ENCODE results near the gene DCC. TPM values are rescaled to one million over a fixed set of nuclear protein-coding genes. Genes with fewer than 3 reads are reported as not detected.
"Not testable (repeated sequence)": the region's sequence is repeated elsewhere in the genome, so short reads cannot be mapped to it uniquely, and the experiment has no call there.

Gene DCC
- total and polyA plus RNA-seq, 4 experiments from 2014 or later: not detected

- H3K9me3 Mint-ChIP-seq: peaks cover 0 to 6% (median 2%) of the 10 kb centered on the region in 8 donors
- Histone ChIP-seq H3K9me3 (ENCODE audit: control insufficient read depth in 1 of 2, low read length in 2 of 2) (no peaks in the 10 kb centered on the region), H3K36me3 (ENCODE audit: insufficient read depth, low read length) (no peaks in the 10 kb centered on the region), H3K4me3 (ENCODE audit: low read length in 2 of 2) (no peak overlapping the region), H3K27me3 (ENCODE audit: insufficient read depth, low read length) (no peaks in the 10 kb centered on the region), H3K4me1 (ENCODE audit: insufficient read depth, low read length) (no peaks in the 10 kb centered on the region), H3K27ac (ENCODE audit: low read depth, low read length) (no peak overlapping the region)
- DNase-seq: no peak
- no peak overlapping the region for H3K27ac Mint-ChIP-seq
- intact Hi-C loops (cut with micrococcal nuclease): no loop called here
- ChIA-PET CTCF (ENCODE audit: partially characterized antibody) (no interaction called here), POLR2A (ENCODE audit: partially characterized antibody) (no interaction called here)
- no peaks in the 10 kb centered on the region for H3K27me3 Mint-ChIP-seq
- H3K4me3 Mint-ChIP-seq: no peak overlapping the region
- no peaks in the 10 kb centered on the region for H3K4me1 Mint-ChIP-seq
- H3K36me3 Mint-ChIP-seq: no peaks in the 10 kb centered on the region
Observed at GRCh38 chr18:52348209-52348608, 8.2 kb downstream of the DCC start.

- H3K4me3 Mint-ChIP-seq: no peak overlapping the region
- DNase-seq: no peak
- no peaks in the 10 kb centered on the region for H3K27me3 Mint-ChIP-seq
- no peak overlapping the region for H3K27ac Mint-ChIP-seq
- peaks cover 0 to 6% (median 3%) of the 10 kb centered on the region in 8 donors for H3K9me3 Mint-ChIP-seq
- no peaks in the 10 kb centered on the region for H3K36me3 ChIP-seq (ENCODE audit: insufficient read depth, low read length)
- intact Hi-C loops (cut with micrococcal nuclease): no loop called here
- no peaks in the 10 kb centered on the region for H3K9me3 ChIP-seq (ENCODE audit: control insufficient read depth in 1 of 2, low read length in 2 of 2)
- H3K27ac ChIP-seq (ENCODE audit: low read depth, low read length): no peak overlapping the region
- H3K27me3 ChIP-seq (ENCODE audit: insufficient read depth, low read length): no peaks in the 10 kb centered on the region
- ChIA-PET POLR2A (ENCODE audit: partially characterized antibody) (no interaction called here), CTCF (ENCODE audit: partially characterized antibody) (no interaction called here)
- no peaks in the 10 kb centered on the region for H3K4me1 ChIP-seq (ENCODE audit: insufficient read depth, low read length)
- no peaks in the 10 kb centered on the region for H3K4me1 Mint-ChIP-seq
- H3K4me3 ChIP-seq (ENCODE audit: low read length in 2 of 2): no peak overlapping the region
- no peaks in the 10 kb centered on the region for H3K36me3 Mint-ChIP-seq
Observed at GRCh38 chr18:52349498-52349897, 9.5 kb downstream of the DCC start.

- Mint-ChIP-seq H3K4me1 (no peaks in the 10 kb centered on the region), H3K9me3 (peaks cover 0 to 6% (median 3%) of the 10 kb centered on the region in 8 donors), H3K4me3 (no peak overlapping the region), H3K27me3 (peaks cover 0 to 1% of the 10 kb centered on the region in 2 donors), H3K27ac (no peak overlapping the region), H3K36me3 (no peaks in the 10 kb centered on the region)
- ChIA-PET CTCF (ENCODE audit: partially characterized antibody) (no interaction called here), POLR2A (ENCODE audit: partially characterized antibody) (no interaction called here)
- Histone ChIP-seq H3K36me3 (ENCODE audit: insufficient read depth, low read length) (no peaks in the 10 kb centered on the region), H3K27me3 (ENCODE audit: insufficient read depth, low read length) (no peaks in the 10 kb centered on the region), H3K4me3 (ENCODE audit: low read length in 2 of 2) (no peak overlapping the region), H3K27ac (ENCODE audit: low read depth, low read length) (no peak overlapping the region), H3K4me1 (ENCODE audit: insufficient read depth, low read length) (no peaks in the 10 kb centered on the region), H3K9me3 (ENCODE audit: control insufficient read depth in 1 of 2, low read length in 2 of 2) (no peaks in the 10 kb centered on the region)
- no peak for DNase-seq
- intact Hi-C loops (cut with micrococcal nuclease): no loop called here
Observed at GRCh38 chr18:52352920-52353319, 12.9 kb downstream of the DCC start.

GRCh38 chr18:52353589-52353988 lies 13.6 kb downstream of the DCC start:
- Mint-ChIP-seq H3K4me1 (no peaks in the 10 kb centered on the region), H3K4me3 (no peak overlapping the region), H3K36me3 (no peaks in the 10 kb centered on the region), H3K9me3 (peaks cover 0 to 6% (median 4%) of the 10 kb centered on the region in 8 donors), H3K27me3 (peaks cover 0 to 1% of the 10 kb centered on the region in 2 donors), H3K27ac (no peak overlapping the region)
- Histone ChIP-seq H3K36me3 (ENCODE audit: insufficient read depth, low read length) (no peaks in the 10 kb centered on the region), H3K9me3 (ENCODE audit: control insufficient read depth in 1 of 2, low read length in 2 of 2) (no peaks in the 10 kb centered on the region), H3K27me3 (ENCODE audit: insufficient read depth, low read length) (no peaks in the 10 kb centered on the region), H3K4me1 (ENCODE audit: insufficient read depth, low read length) (no peaks in the 10 kb centered on the region), H3K4me3 (ENCODE audit: low read length in 2 of 2) (no peak overlapping the region), H3K27ac (ENCODE audit: low read depth, low read length) (no peak overlapping the region)
- intact Hi-C loops (cut with micrococcal nuclease): no loop called here
- POLR2A ChIA-PET (ENCODE audit: partially characterized antibody): no interaction called here
- CTCF ChIA-PET (ENCODE audit: partially characterized antibody): no interaction called here
- no peak for DNase-seq

GRCh38 chr18:52363861-52364260 lies 23.9 kb downstream of the DCC start:
- no peaks in the 10 kb centered on the region for H3K36me3 Mint-ChIP-seq
- POLR2A ChIA-PET (ENCODE audit: partially characterized antibody): no interaction called here
- no peak overlapping the region for H3K27ac ChIP-seq (ENCODE audit: low read depth, low read length)
- H3K9me3 Mint-ChIP-seq: peaks cover 0 to 11% (median under 1%) of the 10 kb centered on the region in 8 donors
- no peaks in the 10 kb centered on the region for H3K4me1 ChIP-seq (ENCODE audit: insufficient read depth, low read length)
- H3K27me3 ChIP-seq (ENCODE audit: insufficient read depth, low read length): no peaks in the 10 kb centered on the region
- intact Hi-C loops (cut with micrococcal nuclease): no loop called here
- CTCF ChIA-PET (ENCODE audit: partially characterized antibody): no interaction called here
- DNase-seq: no peak
- no peak overlapping the region for H3K27ac Mint-ChIP-seq
- H3K36me3 ChIP-seq (ENCODE audit: insufficient read depth, low read length): no peaks in the 10 kb centered on the region
- no peak overlapping the region for H3K4me3 ChIP-seq (ENCODE audit: low read length in 2 of 2)
- H3K4me3 Mint-ChIP-seq: no peak overlapping the region
- no peaks in the 10 kb centered on the region for H3K9me3 ChIP-seq (ENCODE audit: control insufficient read depth in 1 of 2, low read length in 2 of 2)
- H3K4me1 Mint-ChIP-seq: no peaks in the 10 kb centered on the region
- H3K27me3 Mint-ChIP-seq: no peaks in the 10 kb centered on the region

- H3K9me3 Mint-ChIP-seq: peaks cover 0 to 11% (median under 1%) of the 10 kb centered on the region in 8 donors
- POLR2A ChIA-PET (ENCODE audit: partially characterized antibody); H3K4me3 ChIP-seq (ENCODE audit: low read length in 2 of 2): not testable (repeated sequence)
Observed at GRCh38 chr18:52366851-52367250, 26.9 kb downstream of the DCC start.

GRCh38 chr18:52367953-52368742 lies 28.2 kb downstream of the DCC start:
- Mint-ChIP-seq H3K27me3 (no peaks in the 10 kb centered on the region), H3K36me3 (no peaks in the 10 kb centered on the region)

More at GRCh38 chr18:52366851-52367250, 26.9 kb downstream of the DCC start:
- H3K27ac Mint-ChIP-seq; H3K4me1 Mint-ChIP-seq; CTCF ChIA-PET (ENCODE audit: partially characterized antibody); H3K27ac ChIP-seq (ENCODE audit: low read depth, low read length); DNase-seq; H3K36me3 Mint-ChIP-seq; H3K27me3 ChIP-seq (ENCODE audit: insufficient read depth, low read length); H3K27me3 Mint-ChIP-seq; intact Hi-C loops (cut with micrococcal nuclease); H3K9me3 ChIP-seq (ENCODE audit: control insufficient read depth in 1 of 2, low read length in 2 of 2); H3K4me3 Mint-ChIP-seq; H3K36me3 ChIP-seq (ENCODE audit: insufficient read depth, low read length); H3K4me1 ChIP-seq (ENCODE audit: insufficient read depth, low read length): not testable (repeated sequence)

More at GRCh38 chr18:52367953-52368742, 28.2 kb downstream of the DCC start:
- ChIA-PET POLR2A (ENCODE audit: partially characterized antibody) (no interaction called here), CTCF (ENCODE audit: partially characterized antibody) (no interaction called here)
- H3K27ac Mint-ChIP-seq: no peak overlapping the region
- H3K9me3 Mint-ChIP-seq: peaks cover 0 to 11% (median under 1%) of the 10 kb centered on the region in 8 donors
- no peaks in the 10 kb centered on the region for H3K4me1 Mint-ChIP-seq
- intact Hi-C loops (cut with micrococcal nuclease): no loop called here
- H3K4me3 Mint-ChIP-seq: no peak overlapping the region
- H3K4me1 ChIP-seq (ENCODE audit: insufficient read depth, low read length): no peaks in the 10 kb centered on the region
- no peaks in the 10 kb centered on the region for H3K36me3 ChIP-seq (ENCODE audit: insufficient read depth, low read length)
- no peak overlapping the region for H3K4me3 ChIP-seq (ENCODE audit: low read length in 2 of 2)
- DNase-seq: no peak
- H3K27me3 ChIP-seq (ENCODE audit: insufficient read depth, low read length): no peaks in the 10 kb centered on the region
- no peak overlapping the region for H3K27ac ChIP-seq (ENCODE audit: low read depth, low read length)
- no peaks in the 10 kb centered on the region for H3K9me3 ChIP-seq (ENCODE audit: control insufficient read depth in 1 of 2, low read length in 2 of 2)
